Measurements from ENCODE around the gene IFT122. TPM values are rescaled to one million over a fixed set of nuclear protein-coding genes. Genes with fewer than 3 reads are reported as not detected.

IFT122 gene
- total RNA-seq, 1 donor from 2014 or later, result 17.7 TPM

- DNase-seq (ENCODE audit: low read depth) (no peak), FAIRE-seq (no peak)
- TF ChIP-seq EZH2 (IDR thresholded peaks at IDR 0.05; ENCODE audit: insufficient read depth, low read length) (no peak), CTCF (IDR thresholded peaks at IDR 0.05; ENCODE audit: insufficient read depth, low read depth, low read length) (no peak)
- H3K27me3 Mint-ChIP-seq (ENCODE audit: low read depth, unreplicated experiment), result no peaks in the 10 kb centered on the region
- Histone ChIP-seq H3K4me3 (ENCODE audit: insufficient read depth, low read depth, low read length) (no peak overlapping the region), H3K27me3 (ENCODE audit: insufficient read depth, low read length) (no peaks in the 10 kb centered on the region), H3K4me1 (ENCODE audit: insufficient read depth, low read length) (peaks cover 21% of the 10 kb centered on the region), H2AFZ (ENCODE audit: low read depth, low read length) (no peak overlapping the region), H3K9ac (ENCODE audit: low read length) (no peak overlapping the region), H3K27ac (ENCODE audit: low read depth, low read length) (no peak overlapping the region), H4K20me1 (ENCODE audit: insufficient read depth, low read length) (no peaks in the 10 kb centered on the region), H3K36me3 (ENCODE audit: insufficient read depth, low read length) (no peaks in the 10 kb centered on the region), H3K79me2 (ENCODE audit: insufficient read depth, low read length) (no peaks in the 10 kb centered on the region), H3K9me3 (ENCODE audit: insufficient read depth, low read depth, low read length) (no peaks in the 10 kb centered on the region), H3K4me2 (ENCODE audit: low read length) (no peak overlapping the region)
- H3K27ac Mint-ChIP-seq (ENCODE audit: unreplicated experiment), result no peak overlapping the region
- H3K4me3 Mint-ChIP-seq (ENCODE audit: unreplicated experiment), result no peak overlapping the region
- peaks cover 9% of the 10 kb centered on the region for H3K4me1 Mint-ChIP-seq (ENCODE audit: low read depth, unreplicated experiment)
- peaks cover 5% of the 10 kb centered on the region for H3K36me3 Mint-ChIP-seq (ENCODE audit: low read depth, unreplicated experiment)
- no peaks in the 10 kb centered on the region for H3K9me3 Mint-ChIP-seq (ENCODE audit: unreplicated experiment)
Observed at GRCh38 chr3:129563850-129564535, 124.0 kb downstream of the IFT122 start.

GRCh38 chr3:129564981-129565644, 125.1 kb downstream of the IFT122 start:
- Histone ChIP-seq H4K20me1 (ENCODE audit: insufficient read depth, low read length) (no peaks in the 10 kb centered on the region), H3K4me3 (ENCODE audit: insufficient read depth, low read depth, low read length) (no peak overlapping the region), H3K4me1 (ENCODE audit: insufficient read depth, low read length) (peaks cover 14% of the 10 kb centered on the region), H3K27me3 (ENCODE audit: insufficient read depth, low read length) (no peaks in the 10 kb centered on the region), H3K4me2 (ENCODE audit: low read length) (no peak overlapping the region), H3K9me3 (ENCODE audit: insufficient read depth, low read depth, low read length) (no peaks in the 10 kb centered on the region), H3K9ac (ENCODE audit: low read length) (no peak overlapping the region), H3K36me3 (ENCODE audit: insufficient read depth, low read length) (no peaks in the 10 kb centered on the region), H3K27ac (ENCODE audit: low read depth, low read length) (no peak overlapping the region), H3K79me2 (ENCODE audit: insufficient read depth, low read length) (no peaks in the 10 kb centered on the region), H2AFZ (ENCODE audit: low read depth, low read length) (no peak overlapping the region)
- Mint-ChIP-seq H3K4me1 (ENCODE audit: low read depth, unreplicated experiment) (peaks cover 5% of the 10 kb centered on the region), H3K27ac (ENCODE audit: unreplicated experiment) (no peak overlapping the region), H3K9me3 (ENCODE audit: unreplicated experiment) (no peaks in the 10 kb centered on the region), H3K4me3 (ENCODE audit: unreplicated experiment) (no peak overlapping the region), H3K27me3 (ENCODE audit: low read depth, unreplicated experiment) (no peaks in the 10 kb centered on the region), H3K36me3 (ENCODE audit: low read depth, unreplicated experiment) (peaks cover 8% of the 10 kb centered on the region)
- TF ChIP-seq CTCF (IDR thresholded peaks at IDR 0.05; ENCODE audit: insufficient read depth, low read depth, low read length) (no peak), EZH2 (IDR thresholded peaks at IDR 0.05; ENCODE audit: insufficient read depth, low read length) (no peak)
- no peak for DNase-seq (ENCODE audit: low read depth)
- FAIRE-seq, result no peak

- H3K36me3 Mint-ChIP-seq (ENCODE audit: low read depth, unreplicated experiment), result peaks cover 9% of the 10 kb centered on the region
- H4K20me1 ChIP-seq (ENCODE audit: insufficient read depth, low read length), result no peaks in the 10 kb centered on the region
- no peaks in the 10 kb centered on the region for H3K27me3 Mint-ChIP-seq (ENCODE audit: low read depth, unreplicated experiment)
- DNase-seq (ENCODE audit: low read depth) (no peak), FAIRE-seq (no peak)
- H3K9me3 ChIP-seq (ENCODE audit: insufficient read depth, low read depth, low read length), result no peaks in the 10 kb centered on the region
- H3K27me3 ChIP-seq (ENCODE audit: insufficient read depth, low read length), result no peaks in the 10 kb centered on the region
- H3K36me3 ChIP-seq (ENCODE audit: insufficient read depth, low read length), result peaks cover 4% of the 10 kb centered on the region
- H3K4me2 ChIP-seq (ENCODE audit: low read length), result no peak overlapping the region
- no peak overlapping the region for H3K4me3 ChIP-seq (ENCODE audit: insufficient read depth, low read depth, low read length)
- H3K4me1 Mint-ChIP-seq (ENCODE audit: low read depth, unreplicated experiment), result peaks cover under 1% of the 10 kb centered on the region
- TF ChIP-seq CTCF (IDR thresholded peaks at IDR 0.05; ENCODE audit: insufficient read depth, low read depth, low read length) (no peak), EZH2 (IDR thresholded peaks at IDR 0.05; ENCODE audit: insufficient read depth, low read length) (no peak)
- H3K4me1 ChIP-seq (ENCODE audit: insufficient read depth, low read length), result peaks cover 9% of the 10 kb centered on the region
- H2AFZ ChIP-seq (ENCODE audit: low read depth, low read length), result no peak overlapping the region
- H3K9ac ChIP-seq (ENCODE audit: low read length), result no peak overlapping the region
- no peak overlapping the region for H3K27ac ChIP-seq (ENCODE audit: low read depth, low read length)
- no peak overlapping the region for H3K4me3 Mint-ChIP-seq (ENCODE audit: unreplicated experiment)
- H3K79me2 ChIP-seq (ENCODE audit: insufficient read depth, low read length), result no peaks in the 10 kb centered on the region
- no peak overlapping the region for H3K27ac Mint-ChIP-seq (ENCODE audit: unreplicated experiment)
- no peaks in the 10 kb centered on the region for H3K9me3 Mint-ChIP-seq (ENCODE audit: unreplicated experiment)
Observed at GRCh38 chr3:129565902-129566301, 125.9 kb downstream of the IFT122 start.
